Psoas muscle (tissue), 8 donors: ENCODE results near the gene DIP2C. TPM values are rescaled to one million over a fixed set of nuclear protein-coding genes. Genes with fewer than 3 reads are reported as not detected.

Experiments used
- ATAC-seq, 4 donors: fragments of 200-7000 bp; cut with Tn5 transposase; one replicate each; pipeline ENCODE4 v1.9.1; 2020; ENCODE audit warnings: moderate library complexity in 3 of 4, mild to moderate bottlenecking in 2 of 4
- DNase-seq, 2 donors: peaks; one replicate each; pipeline ENCODE4 v3.0.0-alpha.2; 2020
- H3K27ac ChIP-seq: fragments of 200-600 bp; one replicate; pipeline ENCODE4 v1.8.0; 2022
- H3K27me3 ChIP-seq, 3 donors: fragments of 200-600 bp in 1 of 3; one replicate each; pipeline versions ENCODE4 v1.6.1 to v1.8.0; 2013 to 2022; ENCODE audit warnings: low read length in 2 of 3, mild to moderate bottlenecking in 2 of 3, moderate library complexity in 1 of 3; ENCODE audit not compliant: insufficient read depth in 3 of 3
- H3K36me3 ChIP-seq, 2 donors: fragments of 200-600 bp in 1 of 2; one replicate each; pipeline versions ENCODE4 v1.6.1 to v1.8.0; 2013 to 2022; ENCODE audit warnings: low read depth in 1 of 2, mild to moderate bottlenecking in 1 of 2, moderate library complexity in 1 of 2; ENCODE audit not compliant: insufficient read depth in 1 of 2
- H3K4me1 ChIP-seq: fragments of 200-600 bp; one replicate; pipeline ENCODE4 v1.8.0; 2022
- H3K4me3 ChIP-seq: fragments of 200-600 bp; one replicate; pipeline ENCODE4 v1.8.0; 2022; ENCODE audit warnings: mild to moderate bottlenecking
- H3K9me3 ChIP-seq: fragments of 200-600 bp; one replicate; pipeline ENCODE4 v1.8.0; 2022
- CTCF ChIP-seq: fragments of 200-600 bp; IDR thresholded peaks from one replicate; pipeline ENCODE4 v1.8.0; 2022; ENCODE audit warnings: antibody characterized with exemption
- WGBS, 3 donors: extraction: QIAGEN DNeasy Blood & Tissue Kit; methylation state at CpG; one replicate each; pipeline versions ENCODE4 v1.1.6 to v1.1.7; 2013; 5-methylcytosine and 5-hydroxymethylcytosine counted together
- intact Hi-C, 2 donors: fragments of 100-400 bp; cut with DNase I; formaldehyde crosslinking; loops; one replicate each; pipeline versions ENCODE4 v1.11.0 to v1.14.2; 2022
- polyA plus RNA-seq, 3 donors: library from polyadenylated mRNA; stranded (reverse); fragments of 200-250 nt; gene quantifications; one replicate each; pipeline ENCODE4 v1.2.3, GENCODE V29; 2013
- total RNA-seq, 4 donors: library from RNA; stranded (reverse); fragmentation: NEBNext Ultra II Directional in 2 of 4; extraction: Animal tissue kit (Norgen Biotek cat#: 25700) in 2 of 4; gene quantifications; one replicate each; pipeline versions ENCODE4 v1.2.1 to v1.2.4, GENCODE V29; 2021 to 2023
- donor health status: healthy with polysubstance abuse.
- donor health status: DM: no; HTN: no; CAD: no; lungs with moderate emphysema.
- donor health status: Bipolar disorder and iron deficiency.
- donor health status: healthy.
- donor health status: DM: yes; HTN: yes; CAD: no.
- donor health status: DM: no; HTN: no; CAD: no.
- donor health status: DM: no; HTN: no; CAD: no.
- donor health status: DM: yes; HTN: yes; CAD: no.

DIP2C gene
- total and polyA plus RNA-seq, 7 donors, result 7.7 to 32.0 (median 25.0) TPM

- no peaks in the 10 kb centered on the region for H3K9me3 ChIP-seq
- intact Hi-C loops, result no loop called here
- no peak overlapping the region for H3K4me3 ChIP-seq
- no peaks in the 10 kb centered on the region for H3K36me3 ChIP-seq
- DNase-seq (no peak), ATAC-seq (no peak)
- WGBS, 3 donors, result 94 to 97% (median 97%) methylated on average over 11 of the region's 11 CpGs
- TF ChIP-seq CTCF, result no peak
- H3K4me1 ChIP-seq, result peaks cover 27% of the 10 kb centered on the region
- no peaks in the 10 kb centered on the region for H3K27me3 ChIP-seq
- no peak overlapping the region for H3K27ac ChIP-seq
These were observed 129.0 kb downstream of the DIP2C start for GRCh38 chr10:560314-560992.

- Histone ChIP-seq H3K4me3 (no peak overlapping the region), H3K36me3 (no peaks in the 10 kb centered on the region), H3K27ac (no peak overlapping the region), H3K9me3 (no peaks in the 10 kb centered on the region), H3K27me3 (no peaks in the 10 kb centered on the region), H3K4me1 (peaks cover 27% of the 10 kb centered on the region)
- TF ChIP-seq CTCF, result no peak
- intact Hi-C loops, result no loop called here
- 66 to 75% (median 70%) methylated on average over 8 of the region's 8 CpGs for WGBS, 3 donors
- no peak for ATAC-seq
- DNase-seq, result no peak
These were observed 129.8 kb downstream of the DIP2C start for GRCh38 chr10:559767-560047.

- intact Hi-C loops, result no loop called here
- TF ChIP-seq CTCF, result no peak
- 80 to 82% (median 81%) methylated on average over 19 of the region's 19 CpGs for WGBS, 3 donors
- DNase-seq, result no peak
- no peaks in the 10 kb centered on the region for H3K36me3 ChIP-seq
- H3K27ac ChIP-seq, result no peak overlapping the region
- no peak overlapping the region for H3K4me3 ChIP-seq
- peaks cover 27% of the 10 kb centered on the region for H3K4me1 ChIP-seq
- no peaks in the 10 kb centered on the region for H3K9me3 ChIP-seq
- no peaks in the 10 kb centered on the region for H3K27me3 ChIP-seq
- peak in 1 of 4 donors; percentile 27 for ATAC-seq
These were observed 130.3 kb downstream of the DIP2C start for GRCh38 chr10:558891-559766.

- no peak for ATAC-seq
- no peak for TF ChIP-seq CTCF
- Histone ChIP-seq H3K4me3 (no peak overlapping the region), H3K27me3 (no peaks in the 10 kb centered on the region), H3K36me3 (no peaks in the 10 kb centered on the region), H3K27ac (no peak overlapping the region), H3K9me3 (no peaks in the 10 kb centered on the region), H3K4me1 (peaks cover 28% of the 10 kb centered on the region)
- 83 to 90% (median 86%) methylated on average over 17 of the region's 17 CpGs for WGBS, 3 donors
- DNase-seq, result no peak
- intact Hi-C loops, result no loop called here
These were observed 131.1 kb downstream of the DIP2C start for GRCh38 chr10:558364-558763.
